ENCODE measurements around the gene PHTF1.

- TF ChIP-seq CTCF (conservative IDR thresholded peaks at IDR 0.05; ENCODE audit: low read depth, low read length) (no peak), EZH2 (IDR thresholded peaks at IDR 0.05; ENCODE audit: low read length, unreplicated experiment) (no peak)
Observed at GRCh38 chr1:113657556-113658063, 101.7 kb downstream of the PHTF1 start.

Data from PC-3 (cell line).